Right renal pelvis (tissue), 4 donors: ENCODE measurements around the gene ARID1B. TPM values are rescaled to one million over a fixed set of nuclear protein-coding genes. Genes with fewer than 3 reads are reported as not detected.
"Not testable (repeated sequence)": the region's sequence is repeated elsewhere in the genome, so short reads cannot be mapped to it uniquely, and the experiment has no call there.

Source experiments
- DNase-seq, 4 donors: peaks; one replicate each; pipeline ENCODE4 v3.0.0-alpha.2; 2013; ENCODE audit warnings: low read depth in 4 of 4, low spot score in 3 of 4, missing footprints in 1 of 4
- polyA plus RNA-seq, 4 donors: library from polyadenylated mRNA; unstranded; fragments of 120-200 nt; gene quantifications; one replicate each; pipeline ENCODE4 v1.2.1, GENCODE V29; 2013; ENCODE audit not compliant: insufficient read length in 4 of 4

ARID1B gene
- polyA plus RNA-seq, 4 donors: 64.5 to 84.5 (median 70.6) TPM

DNA sequence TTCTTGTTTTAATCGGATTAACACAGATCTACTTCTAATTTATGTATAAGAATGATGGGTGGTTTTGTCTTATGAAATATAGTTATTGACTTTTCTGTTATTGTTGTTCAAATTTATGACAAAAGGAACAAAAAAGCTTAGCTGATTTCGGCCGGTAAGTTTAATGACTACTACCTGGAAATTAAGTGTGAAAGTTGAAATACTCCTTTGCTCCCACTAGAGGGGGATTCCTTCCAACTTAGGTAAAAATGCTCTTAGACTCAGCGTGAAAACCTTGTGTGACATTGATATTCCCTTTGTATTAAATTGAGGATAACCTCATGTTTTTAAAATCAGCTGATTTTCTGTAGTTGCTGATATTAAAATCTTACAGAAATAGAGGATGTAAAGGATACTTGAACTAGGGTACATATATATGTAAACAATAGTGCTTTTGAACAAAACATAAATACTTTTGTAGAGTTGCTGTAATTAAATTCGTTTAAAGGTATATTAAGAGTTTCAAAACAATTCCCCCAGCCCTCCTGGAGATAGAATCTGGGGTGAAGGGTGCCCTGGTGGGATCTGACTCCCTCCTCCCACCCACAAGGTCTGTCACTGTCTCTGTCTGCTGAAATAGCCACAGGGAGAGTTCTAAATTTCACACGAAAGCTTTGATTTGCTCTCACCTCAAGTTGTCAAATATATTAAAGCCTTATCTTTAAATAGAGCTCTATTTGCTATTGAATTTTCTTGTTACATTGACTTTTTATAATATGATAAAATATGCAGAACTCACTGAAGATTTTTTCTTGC, 257.5 kb downstream of the ARID1B start:
- no peak for DNase-seq

DNA sequence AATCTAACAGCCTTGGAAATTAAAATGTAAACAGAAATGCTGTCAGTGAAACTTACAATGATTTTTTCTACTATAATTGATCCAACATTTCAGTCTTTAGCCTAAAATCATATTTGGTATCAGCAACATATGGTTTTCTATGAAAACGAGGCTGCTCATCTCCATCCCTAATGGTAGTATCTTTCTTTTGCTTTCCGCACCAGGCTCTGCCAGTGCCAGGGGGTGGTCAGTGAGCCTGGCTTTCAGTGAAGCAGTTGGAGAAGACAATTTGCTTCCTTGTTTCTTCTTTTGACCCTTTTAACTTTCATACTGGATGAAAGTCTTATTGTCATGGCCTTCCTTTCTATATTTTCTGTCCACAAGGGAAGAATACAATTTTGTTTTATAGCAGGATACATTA, 258.4 kb downstream of the ARID1B start:
- DNase-seq: no peak

DNA sequence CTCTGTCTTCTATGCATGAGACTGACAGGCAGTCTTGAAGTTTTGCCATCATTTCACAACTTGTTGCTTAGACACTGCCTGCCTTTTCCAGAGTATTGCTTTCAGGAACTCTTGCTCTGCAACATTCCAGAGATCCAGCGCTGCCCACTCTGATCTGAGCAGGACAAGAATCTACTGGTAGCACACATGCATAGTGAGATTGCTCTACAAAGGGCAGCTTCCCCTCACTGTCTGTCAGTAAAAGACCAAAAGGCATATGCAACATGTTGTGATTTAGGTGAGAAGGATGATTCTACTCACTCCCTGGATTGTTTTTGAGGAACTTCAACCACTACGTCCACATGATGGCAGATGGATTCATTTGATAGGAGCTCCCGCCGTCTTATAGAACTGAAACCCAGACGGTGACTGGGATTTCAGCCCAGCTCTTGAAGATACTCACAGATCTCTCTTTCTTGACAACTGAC, 259.1 kb downstream of the ARID1B start:
- DNase-seq: no peak

DNA sequence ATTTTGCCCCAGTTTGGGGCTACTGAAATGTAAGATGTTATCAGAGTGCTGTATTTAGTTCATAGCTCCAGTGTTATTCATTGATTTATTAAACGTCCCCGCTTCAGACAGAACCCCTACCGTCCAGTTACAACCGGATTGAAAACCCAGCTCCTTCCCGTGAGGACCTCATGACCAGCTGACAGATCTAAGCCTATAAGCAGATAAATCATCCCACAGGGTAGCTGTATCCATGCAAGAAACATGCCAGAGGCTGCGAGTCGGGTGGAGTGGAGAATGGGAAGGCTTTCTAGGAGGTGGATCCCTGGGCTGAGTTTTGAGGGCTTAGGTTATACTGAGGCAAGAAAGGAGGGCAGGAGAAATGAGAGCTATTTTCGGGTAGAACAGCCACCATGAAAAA, 260.0 kb downstream of the ARID1B start:
- DNase-seq: no peak

DNA sequence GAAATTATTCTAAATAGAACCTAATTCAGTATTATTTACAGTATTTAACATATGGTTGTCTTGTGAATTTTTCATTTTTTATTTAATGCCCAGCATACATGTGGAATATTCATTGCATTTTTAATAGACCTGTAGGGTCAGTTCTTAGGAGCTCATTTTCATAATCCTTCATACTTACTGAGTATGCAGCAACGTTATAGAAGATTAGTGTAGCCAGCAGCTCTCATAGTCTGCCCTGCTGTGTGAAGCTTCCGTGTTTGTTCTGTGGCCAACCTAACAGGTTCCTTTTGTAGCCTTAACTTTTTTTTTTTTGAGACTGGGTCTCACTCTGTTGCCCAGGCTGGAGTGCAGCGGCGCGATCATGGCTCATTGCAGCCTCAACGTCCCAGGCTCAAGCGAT, 261.4 kb downstream of the ARID1B start:
- no peak for DNase-seq

DNA sequence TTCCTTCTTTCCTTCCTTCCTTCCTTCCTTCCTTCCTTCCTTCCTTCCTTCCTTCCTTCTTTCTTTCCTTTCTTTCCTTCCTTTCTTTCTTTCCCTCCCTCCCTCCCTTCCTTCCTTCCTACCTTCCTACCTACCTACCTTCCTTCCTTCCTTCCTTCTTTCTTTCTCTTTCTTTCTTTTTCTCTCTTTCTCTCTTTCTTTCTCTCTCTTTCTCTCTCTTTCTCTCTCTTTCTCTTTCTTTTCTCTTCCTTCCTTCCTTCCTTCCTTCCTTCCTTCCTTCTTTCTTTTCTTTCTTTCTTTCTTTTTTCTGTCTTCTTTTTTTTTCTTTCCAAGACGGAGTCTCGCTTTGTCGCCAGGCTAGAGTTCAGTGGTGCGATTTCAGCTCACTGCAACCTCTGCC, 262.5 kb downstream of the ARID1B start:
- DNase-seq: not testable (repeated sequence)

DNA sequence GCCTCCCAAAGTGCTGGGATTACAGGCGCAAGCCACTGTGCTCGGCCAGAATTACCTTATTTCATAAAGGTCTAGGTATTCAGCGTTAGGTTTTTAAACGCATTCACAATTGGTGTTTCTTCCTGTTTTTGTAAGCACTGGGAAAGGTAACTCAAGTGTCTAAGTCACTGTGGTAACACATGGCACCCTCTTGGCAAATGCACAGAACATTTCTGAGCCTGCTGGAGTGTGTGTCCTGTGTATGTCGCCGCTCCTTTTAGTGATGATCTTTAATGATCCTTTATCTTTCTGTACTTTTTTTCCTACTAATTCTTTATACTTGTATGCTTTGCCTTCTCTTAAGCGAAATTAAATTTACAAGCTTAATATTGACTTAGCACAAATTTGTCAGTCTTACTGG, 263.0 kb downstream of the ARID1B start:
- no peak for DNase-seq

DNA sequence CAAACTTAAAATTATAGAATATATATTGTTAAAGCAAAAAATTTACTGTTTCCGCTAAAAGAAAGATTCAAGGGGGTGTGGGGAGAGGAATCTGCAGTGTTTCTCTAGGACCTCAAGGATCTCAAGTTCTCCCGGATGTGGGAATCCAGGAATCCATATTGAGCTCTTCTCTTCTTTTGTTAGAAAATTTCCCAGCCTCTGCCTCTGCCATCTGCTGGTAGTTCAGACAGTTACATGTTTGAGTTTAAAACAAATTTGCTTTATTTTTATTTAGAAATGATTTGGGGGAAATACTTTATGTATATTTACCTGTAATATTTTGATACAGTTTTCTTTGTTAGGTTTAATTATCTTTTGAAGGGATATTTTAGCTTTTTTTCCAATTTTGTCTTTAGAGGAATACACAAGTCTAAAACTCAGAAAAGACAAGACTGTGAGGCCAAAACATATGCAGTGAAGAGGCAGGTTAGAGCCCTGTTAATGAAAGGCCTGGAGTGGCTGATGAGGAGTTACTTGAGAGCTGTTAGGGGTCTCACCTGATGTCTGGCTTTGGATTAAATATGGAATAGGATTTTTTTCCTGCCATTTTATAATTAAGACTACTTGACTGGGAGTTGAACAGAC, 268.8 kb downstream of the ARID1B start:
- DNase-seq: no peak

GRCh38 chr6:157046776-157047175, 269.6 kb downstream of the ARID1B start:
- DNase-seq: no peak

DNA sequence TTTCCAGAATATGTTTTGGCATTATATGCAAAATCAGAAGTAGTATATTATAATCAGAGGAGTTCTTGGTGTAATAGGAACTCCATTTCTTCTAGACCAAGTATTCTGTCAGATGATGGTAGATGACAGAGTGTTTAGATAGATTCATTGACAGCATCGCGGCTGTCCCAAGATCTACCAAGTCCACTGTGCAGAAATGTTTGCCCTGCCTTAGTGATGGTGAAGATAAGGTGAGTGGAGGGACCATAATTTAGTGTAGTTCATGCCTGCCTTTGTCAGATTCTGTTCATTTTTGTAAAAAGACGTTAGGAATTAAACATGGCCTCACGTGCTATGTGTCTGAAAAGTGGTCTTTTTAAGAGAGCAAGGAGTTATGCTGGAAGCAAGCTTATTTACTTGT, 270.1 kb downstream of the ARID1B start:
- no peak for DNase-seq

- DNase-seq: no peak
These were observed 270.8 kb downstream of the ARID1B start for GRCh38 chr6:157047951-157048350.

DNA sequence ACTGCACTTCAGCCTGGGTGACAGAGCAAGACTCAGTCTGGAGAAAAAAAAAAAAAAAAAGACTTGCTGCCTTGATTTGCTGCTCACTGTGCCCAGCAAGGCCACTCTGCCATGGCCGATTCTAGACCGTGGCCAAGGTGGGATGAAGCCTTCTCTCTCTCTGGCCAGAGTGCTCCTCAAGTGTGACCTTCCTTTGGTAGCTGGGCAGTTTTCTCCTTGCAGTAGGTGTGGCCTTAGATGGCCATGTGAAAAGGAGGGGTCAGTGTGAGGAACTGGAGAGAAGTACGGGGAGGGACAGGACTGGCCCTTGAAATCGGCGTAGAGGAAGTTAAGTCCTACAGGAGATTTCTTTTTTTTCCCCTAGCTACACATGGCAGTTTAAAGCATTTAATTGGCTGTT, 272.0 kb downstream of the ARID1B start:
- no peak for DNase-seq

- DNase-seq: no peak
These were observed 273.5 kb downstream of the ARID1B start for GRCh38 chr6:157050537-157051265.

- DNase-seq: no peak
These were observed 277.4 kb downstream of the ARID1B start for GRCh38 chr6:157054531-157054979.

- DNase-seq: no peak
These were observed 278.7 kb downstream of the ARID1B start for GRCh38 chr6:157055863-157056262.

GRCh38 chr6:157056275-157056674, 279.1 kb downstream of the ARID1B start:
- no peak for DNase-seq

DNA sequence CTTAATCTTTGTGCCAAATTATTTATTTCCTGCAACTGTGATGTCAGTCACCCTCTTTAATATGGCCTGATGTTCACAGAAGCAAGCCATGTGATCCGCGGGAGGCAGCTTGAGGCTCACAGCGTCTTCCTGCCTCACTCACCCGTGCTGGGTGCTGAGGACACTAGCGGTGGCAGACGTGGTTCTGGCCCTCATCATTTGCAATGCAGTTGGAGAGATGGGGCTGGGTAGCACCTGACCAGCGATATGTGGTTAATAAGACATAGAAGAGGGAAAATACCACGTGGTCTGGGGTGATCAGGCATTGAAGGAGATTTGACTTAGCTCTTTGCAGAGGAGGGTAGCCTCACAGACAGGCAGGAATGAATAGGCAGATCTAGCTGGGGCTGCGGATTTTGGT, 281.4 kb downstream of the ARID1B start:
- no peak for DNase-seq

DNA sequence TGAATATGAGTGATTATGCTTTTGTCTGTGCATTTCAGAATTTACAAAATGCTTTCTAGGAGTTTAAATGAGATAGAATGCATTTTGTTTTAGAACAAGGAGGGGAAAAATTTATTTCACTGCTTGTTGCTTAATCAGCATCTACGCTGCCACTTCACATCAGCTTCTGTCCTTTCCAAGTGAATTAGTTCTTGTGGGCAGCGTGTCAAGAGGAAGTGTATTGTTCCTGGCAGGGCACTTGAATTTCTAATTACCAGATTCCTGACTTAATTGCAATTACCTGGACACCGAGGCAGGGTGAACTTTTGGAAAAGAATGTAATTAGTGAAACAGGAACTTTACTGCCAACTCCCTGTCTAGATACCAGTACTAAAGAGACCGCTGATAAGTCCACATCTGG, 282.6 kb downstream of the ARID1B start:
- no peak for DNase-seq

DNA sequence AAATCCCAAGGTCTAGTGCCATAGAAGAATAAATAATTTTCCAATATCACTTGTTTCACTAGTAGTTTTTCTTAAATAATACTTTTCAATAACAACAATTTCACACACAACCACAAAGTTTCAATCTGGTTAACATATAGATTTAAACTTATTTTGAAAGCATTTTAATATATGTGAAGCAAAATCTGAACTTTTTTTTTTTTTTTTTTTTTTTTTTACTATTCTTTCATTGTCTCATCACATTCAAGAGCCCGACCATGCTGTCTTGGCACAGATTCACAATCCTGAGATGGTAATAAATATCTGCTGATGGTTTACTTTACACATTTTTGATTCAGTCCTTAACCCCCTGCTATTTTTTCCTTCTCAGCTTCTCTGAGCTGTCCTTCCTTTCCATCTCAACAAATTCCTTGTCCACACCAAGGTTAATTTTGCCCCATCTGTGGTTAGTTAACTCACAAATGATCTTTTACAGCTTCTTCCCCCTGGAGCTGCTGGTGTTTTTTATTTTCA, 283.3 kb downstream of the ARID1B start:
- no peak for DNase-seq

GRCh38 chr6:157061770-157062594, 284.8 kb downstream of the ARID1B start:
- DNase-seq: no peak
